ENCODE results near the gene HDAC4. TPM values are rescaled to one million over a fixed set of nuclear protein-coding genes. Genes with fewer than 3 reads are reported as not detected.

HDAC4 gene
- total RNA-seq, 1 experiment from 2014 or later, result 47.6 TPM

DNA sequence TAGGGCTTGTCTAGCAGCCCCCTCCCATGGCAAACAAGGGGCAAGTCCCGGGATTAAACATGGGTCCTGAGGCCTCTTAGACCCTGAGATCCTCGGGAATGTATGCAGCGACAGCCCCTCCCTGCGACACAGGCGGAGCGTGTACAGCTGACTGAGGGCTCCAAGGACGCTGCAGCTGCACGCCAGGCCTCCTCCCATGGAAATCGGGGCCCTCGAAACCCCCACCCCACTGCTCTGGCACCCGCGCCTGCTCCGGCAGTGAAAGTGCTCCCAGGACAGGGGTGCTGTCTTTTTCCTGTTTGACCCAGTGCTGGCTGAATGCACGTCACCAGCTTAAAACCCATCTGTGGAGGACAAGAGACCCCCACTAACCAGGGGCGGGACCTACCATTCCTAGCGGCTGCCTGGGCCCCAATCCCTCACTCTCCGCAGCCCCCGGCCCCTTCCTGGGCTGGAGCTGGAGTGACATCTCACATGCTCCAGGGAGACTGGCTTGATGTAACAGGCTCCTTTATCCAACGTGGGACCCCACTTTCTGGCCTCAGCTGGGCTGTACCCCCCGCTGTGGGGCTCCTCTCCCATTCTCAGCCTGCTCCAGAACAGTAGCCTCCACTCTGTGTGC is 305.2 kb downstream of the HDAC4 start:
- Histone ChIP-seq H3K4me1 (ENCODE audit: control insufficient read depth in 1 of 2, insufficient read depth in 2 of 2, low read length in 2 of 2) (no peaks in the 10 kb centered on the region), H3K27me3 (ENCODE audit: insufficient read depth, low read length) (no peaks in the 10 kb centered on the region), H3K9ac (ENCODE audit: low read length) (no peak overlapping the region), H3K36me3 (ENCODE audit: control insufficient read depth in 1 of 2, insufficient read depth in 2 of 2, low read length in 2 of 2) (no peaks in the 10 kb centered on the region; a peak in 1 of 4 replicates), H3K79me2 (ENCODE audit: insufficient read depth, low read length) (no peaks in the 10 kb centered on the region), H3K27ac (ENCODE audit: low read depth, low read length) (no peak overlapping the region), H3K4me2 (ENCODE audit: low read length) (no peak overlapping the region), H3K9me3 (ENCODE audit: control insufficient read depth in 1 of 2, insufficient read depth in 1 of 2, low read depth in 1 of 2, low read length in 2 of 2) (no peaks in the 10 kb centered on the region), H3K4me3 (replicated peaks in 1 of 2; ENCODE audit: low read depth in 1 of 2, low read length in 2 of 2) (no peak overlapping the region), H2AFZ (ENCODE audit: low read depth, low read length, poor library complexity, severe bottlenecking) (no peak overlapping the region), H3K9me2 (ENCODE audit: insufficient read depth) (no peaks in the 10 kb centered on the region), H4K20me1 (ENCODE audit: insufficient read depth) (no peaks in the 10 kb centered on the region)
- ATAC-seq (no peak), DNase-seq (ENCODE audit: low read depth, low spot score) (no peak)
- CTCF ChIA-PET, result no interaction called here
- RAD21 ChIA-PET (ENCODE audit: low non-redundant PET in 1 of 2, low total read pairs in 2 of 2, uncharacterized antibody in 2 of 2, unreplicated experiment in 2 of 2), result no interaction called here
- no peak for TF ChIP-seq EGR1 (IDR thresholded peaks at IDR 0.05; ENCODE audit: low read depth)
- TF ChIP-seq EZH2 (IDR thresholded peaks at IDR 0.05), result no peak
- TF ChIP-seq SP1 (IDR thresholded peaks at IDR 0.05; ENCODE audit: low read depth), result no peak
- no peak for TF ChIP-seq ZFX (IDR thresholded peaks at IDR 0.05)
- TF ChIP-seq, protein P1, sequence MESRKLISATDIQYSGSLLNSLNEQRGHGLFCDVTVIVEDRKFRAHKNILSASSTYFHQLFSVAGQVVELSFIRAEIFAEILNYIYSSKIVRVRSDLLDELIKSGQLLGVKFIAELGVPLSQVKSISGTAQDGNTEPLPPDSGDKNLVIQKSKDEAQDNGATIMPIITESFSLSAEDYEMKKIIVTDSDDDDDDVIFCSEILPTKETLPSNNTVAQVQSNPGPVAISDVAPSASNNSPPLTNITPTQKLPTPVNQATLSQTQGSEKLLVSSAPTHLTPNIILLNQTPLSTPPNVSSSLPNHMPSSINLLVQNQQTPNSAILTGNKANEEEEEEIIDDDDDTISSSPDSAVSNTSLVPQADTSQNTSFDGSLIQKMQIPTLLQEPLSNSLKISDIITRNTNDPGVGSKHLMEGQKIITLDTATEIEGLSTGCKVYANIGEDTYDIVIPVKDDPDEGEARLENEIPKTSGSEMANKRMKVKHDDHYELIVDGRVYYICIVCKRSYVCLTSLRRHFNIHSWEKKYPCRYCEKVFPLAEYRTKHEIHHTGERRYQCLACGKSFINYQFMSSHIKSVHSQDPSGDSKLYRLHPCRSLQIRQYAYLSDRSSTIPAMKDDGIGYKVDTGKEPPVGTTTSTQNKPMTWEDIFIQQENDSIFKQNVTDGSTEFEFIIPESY (IDR thresholded peaks at IDR 0.05; ENCODE audit: extremely low read depth, insufficient replicate concordance, low read length), result no peak
- TF ChIP-seq ZNF274 (IDR thresholded peaks at IDR 0.05; ENCODE audit: low read depth, low read length), result no peak
- TF ChIP-seq, protein P2, sequence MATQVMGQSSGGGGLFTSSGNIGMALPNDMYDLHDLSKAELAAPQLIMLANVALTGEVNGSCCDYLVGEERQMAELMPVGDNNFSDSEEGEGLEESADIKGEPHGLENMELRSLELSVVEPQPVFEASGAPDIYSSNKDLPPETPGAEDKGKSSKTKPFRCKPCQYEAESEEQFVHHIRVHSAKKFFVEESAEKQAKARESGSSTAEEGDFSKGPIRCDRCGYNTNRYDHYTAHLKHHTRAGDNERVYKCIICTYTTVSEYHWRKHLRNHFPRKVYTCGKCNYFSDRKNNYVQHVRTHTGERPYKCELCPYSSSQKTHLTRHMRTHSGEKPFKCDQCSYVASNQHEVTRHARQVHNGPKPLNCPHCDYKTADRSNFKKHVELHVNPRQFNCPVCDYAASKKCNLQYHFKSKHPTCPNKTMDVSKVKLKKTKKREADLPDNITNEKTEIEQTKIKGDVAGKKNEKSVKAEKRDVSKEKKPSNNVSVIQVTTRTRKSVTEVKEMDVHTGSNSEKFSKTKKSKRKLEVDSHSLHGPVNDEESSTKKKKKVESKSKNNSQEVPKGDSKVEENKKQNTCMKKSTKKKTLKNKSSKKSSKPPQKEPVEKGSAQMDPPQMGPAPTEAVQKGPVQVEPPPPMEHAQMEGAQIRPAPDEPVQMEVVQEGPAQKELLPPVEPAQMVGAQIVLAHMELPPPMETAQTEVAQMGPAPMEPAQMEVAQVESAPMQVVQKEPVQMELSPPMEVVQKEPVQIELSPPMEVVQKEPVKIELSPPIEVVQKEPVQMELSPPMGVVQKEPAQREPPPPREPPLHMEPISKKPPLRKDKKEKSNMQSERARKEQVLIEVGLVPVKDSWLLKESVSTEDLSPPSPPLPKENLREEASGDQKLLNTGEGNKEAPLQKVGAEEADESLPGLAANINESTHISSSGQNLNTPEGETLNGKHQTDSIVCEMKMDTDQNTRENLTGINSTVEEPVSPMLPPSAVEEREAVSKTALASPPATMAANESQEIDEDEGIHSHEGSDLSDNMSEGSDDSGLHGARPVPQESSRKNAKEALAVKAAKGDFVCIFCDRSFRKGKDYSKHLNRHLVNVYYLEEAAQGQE (IDR thresholded peaks at IDR 0.05; ENCODE audit: low read depth), result no peak
- no peak for TF ChIP-seq POLR2AphosphoS5 (IDR thresholded peaks at IDR 0.05; ENCODE audit: low read depth, low read length)
- TF ChIP-seq EZH2phosphoT487 (IDR thresholded peaks at IDR 0.05; ENCODE audit: borderline replicate concordance), result no peak
- TF ChIP-seq SIN3A (IDR thresholded peaks at IDR 0.05; ENCODE audit: low read depth), result no peak
- TF ChIP-seq, protein P3, sequence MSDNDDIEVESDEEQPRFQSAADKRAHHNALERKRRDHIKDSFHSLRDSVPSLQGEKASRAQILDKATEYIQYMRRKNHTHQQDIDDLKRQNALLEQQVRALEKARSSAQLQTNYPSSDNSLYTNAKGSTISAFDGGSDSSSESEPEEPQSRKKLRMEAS (IDR thresholded peaks at IDR 0.05), result no peak
- BruUV-seq (replicated peaks), result no TSS peak
- POLR2A ChIA-PET, result no interaction called here
- intact Hi-C loops (cut with micrococcal nuclease), result no loop called here
